K562 (cell line): Measurements from ENCODE around the gene SYT6. TPM values are rescaled to one million over a fixed set of nuclear protein-coding genes. Genes with fewer than 3 reads are reported as not detected.

Experiments used
- ATAC-seq: fragments of 200-7000 bp; cut with Tn5 transposase; 3 replicates; pipeline ENCODE4 v1.9.1; 2020; ENCODE audit warnings: moderate library complexity
- BruUV-seq: library from RNA; stranded (reverse); fragments of 400-500 nt; replicated peaks from 2 replicates; lab custom pipeline; 2021; lab: Mats Ljungman, UMichigan
- CTCF ChIA-PET: fragments of 300-600 bp; formaldehyde crosslinking; extraction: SDS; loops from one replicate; lab custom pipeline; 2021; ENCODE audit warnings: low intra/inter-chr PET ratio; lab: Yijun Ruan, JAX
- POLR2A ChIA-PET: fragments of 300-600, 350-650 bp; sonication (Branson Sonifier 250); formaldehyde crosslinking; extraction: SDS; loops from one replicate; lab custom pipeline; 2021; ENCODE audit warnings: antibody characterized with exemption, inconsistent platforms; lab: Yijun Ruan, JAX
- DNase-seq, 4 experiments: peaks; one replicate each; pipeline versions ENCODE4 v3.0.0 to v3.0.0-alpha.2; 2011 to 2018; ENCODE audit warnings: low spot score in 3 of 4, mixed read lengths in 3 of 4; ENCODE audit errors: extremely low read depth in 1 of 4
- FAIRE-seq: peaks from 2 replicates; lab custom pipeline; 2011; peaks lifted over from hg19 to GRCh38; lab: Jason Lieb, UNC
- H2AFZ ChIP-seq: 2 replicates; pipeline ENCODE4 v1.6.0; 2011; ENCODE audit warnings: low read depth, low read length, control low read depth, inconsistent platforms
- H3K27ac ChIP-seq: fragments of 200-600 bp; 3 replicates; pipeline ENCODE4 v1.8.0; 2011; ENCODE audit warnings: low read depth, mild to moderate bottlenecking, control low read depth, inconsistent platforms, low read length, moderate library complexity, mixed read lengths; ENCODE audit errors: extremely low read depth
- H3K27me3 ChIP-seq, 2 experiments: fragments of 300-600 bp in 1 of 2; 2 replicates in 1 of 2; 3 replicates in 1 of 2; pipeline versions ENCODE4 v1.6.0 to v1.8.0; 2011; ENCODE audit warnings: inconsistent platforms in 2 of 2, low read length in 2 of 2, mild to moderate bottlenecking in 1 of 2, mixed read lengths in 1 of 2, moderate library complexity in 1 of 2; ENCODE audit not compliant: control insufficient read depth in 2 of 2, insufficient read depth in 2 of 2
- H3K36me3 ChIP-seq: fragments of 300-600 bp; 3 replicates; pipeline ENCODE4 v1.8.0; 2011; ENCODE audit warnings: mild to moderate bottlenecking, low read length, inconsistent platforms; ENCODE audit not compliant: control insufficient read depth, insufficient read depth
- H3K4me1 ChIP-seq, 2 experiments: fragments of 200-600 bp in 1 of 2; replicated peaks in 1 of 2; 2 replicates in 1 of 2; 3 replicates in 1 of 2; pipeline versions ENCODE4 v1.5.1 to v1.8.0; 2011; ENCODE audit warnings: inconsistent platforms in 2 of 2, low read length in 2 of 2, mild to moderate bottlenecking in 1 of 2, mixed read lengths in 1 of 2, moderate library complexity in 1 of 2; ENCODE audit not compliant: control insufficient read depth in 2 of 2, insufficient read depth in 2 of 2
- H3K4me2 ChIP-seq: 2 replicates; pipeline ENCODE4 v1.6.1; 2011; ENCODE audit warnings: low read length, control low read depth, inconsistent platforms, mixed read lengths; ENCODE audit not compliant: insufficient read depth
- H3K4me3 ChIP-seq: fragments of 200-600 bp; sonication (generic), shearing (Covaris generic); 2 replicates; pipeline ENCODE4 v1.5.1; 2016; ENCODE audit warnings: control low read depth, inconsistent platforms
- H3K79me2 ChIP-seq: fragments of 200-600 bp; 3 replicates; pipeline ENCODE4 v1.8.0; 2011; ENCODE audit warnings: low read length, inconsistent platforms; ENCODE audit not compliant: control insufficient read depth, insufficient read depth
- H3K9ac ChIP-seq, 2 experiments: 2 replicates each; pipeline versions ENCODE4 v1.6.0 to v1.6.1; 2011; ENCODE audit warnings: low read depth in 2 of 2, low read length in 2 of 2, control low read depth in 1 of 2, inconsistent platforms in 1 of 2, mild to moderate bottlenecking in 1 of 2, mixed read lengths in 1 of 2; ENCODE audit not compliant: insufficient read depth in 1 of 2
- H3K9me1 ChIP-seq: one replicate; pipeline ENCODE4 v1.6.0; 2011; ENCODE audit warnings: inconsistent platforms, mild to moderate bottlenecking, low read length, moderate library complexity; ENCODE audit not compliant: control insufficient read depth, insufficient read depth
- H3K9me3 ChIP-seq: replicated peaks from 2 replicates; pipeline ENCODE4 v1.5.1; 2011; ENCODE audit warnings: low read depth, low read length, inconsistent platforms; ENCODE audit not compliant: control insufficient read depth, insufficient read depth
- H4K20me1 ChIP-seq: replicated peaks from 2 replicates; pipeline ENCODE4 v1.6.1; 2011; ENCODE audit warnings: low read length, inconsistent platforms, mixed read lengths; ENCODE audit not compliant: control insufficient read depth, insufficient read depth
- CHCHD3 ChIP-seq: fragments of 250-450 bp; sonication (Bioruptor Pico); IDR thresholded peaks from 2 replicates; pipeline ENCODE4 v2.1.2; 2022; ENCODE audit warnings: mild to moderate bottlenecking
- MED1 ChIP-seq: sonication (generic); formaldehyde crosslinking; IDR thresholded peaks from 2 replicates; pipeline ENCODE4 v1.8.1; 2023; ENCODE audit warnings: missing genetic modification reagents, borderline replicate concordance
- ZNF431 ChIP-seq: sonication (generic); formaldehyde crosslinking; IDR thresholded peaks from 2 replicates; pipeline ENCODE4 v1.8.0; 2022; ENCODE audit warnings: mild to moderate bottlenecking, missing genetic modification reagents
- ZNF639 ChIP-seq, 2 experiments: fragments of 200-800 bp in 1 of 2; sonication (Bioruptor generic) in 1 of 2; sonication (generic) in 1 of 2; formaldehyde crosslinking in 1 of 2; IDR thresholded peaks in 1 of 2; conservative IDR thresholded peaks in 1 of 2; 2 replicates each; pipeline versions ENCODE4 v1.5.0 to v1.6.1; 2016 to 2020; ENCODE audit warnings: missing compliant biosample characterization in 1 of 2, missing genetic modification characterization in 1 of 2, missing genetic modification reagents in 1 of 2
- WGBS: fragments of 100-300 bp; shearing (Covaris generic); methylation state at CpG from one replicate; pipeline ENCODE4 v1.1.6; 2016; ENCODE audit warnings: low coverage, mixed read lengths; ENCODE audit not compliant: insufficient coverage; ENCODE audit errors: missing lambda C conversion rate; 5-methylcytosine and 5-hydroxymethylcytosine counted together
- in situ Hi-C: fragments of 300-500 bp; cut with MboI; formaldehyde crosslinking; loops from 4 replicates; pipeline ENCODE4 v1.15.0; 2018; ENCODE audit warnings: inconsistent platforms, mixed read lengths
- intact Hi-C: fragments of 100-400 bp; cut with micrococcal nuclease; formaldehyde crosslinking; loops from 2 replicates; pipeline ENCODE4 v1.14.2; 2022
- polyA plus RNA-seq, 8 experiments: library from polyadenylated mRNA; depleted of rRNA in 4 of 8; stranded (reverse) in 5 of 8; unstranded in 3 of 8; fragments of >200 nt; fragmentation: Nextera tagmentation in 2 of 8; fragmentation: Illumina TruSeq in 1 of 8; extraction: Ambion mirVana in 2 of 8; extraction: Trizol in 1 of 8; gene quantifications; 2 replicates each; pipeline versions ENCODE4 v1.2.1 to v1.2.3, GENCODE V29; 2011 to 2014; ENCODE audit warnings: inconsistent platforms in 1 of 8, missing spikeins in 1 of 8
- total RNA-seq, 7 experiments: library from RNA; depleted of rRNA in 6 of 7; stranded (reverse); fragments of >200 nt in 6 of 7; fragmentation: Illumina TruSeq in 2 of 7; extraction: Trizol in 2 of 7; gene quantifications; 2 replicates each; pipeline versions ENCODE4 v1.2.1 to v1.2.3, GENCODE V29; 2011 to 2021; ENCODE audit warnings: low replicate concordance in 1 of 7

SYT6 gene
- total and polyA plus RNA-seq, 9 of the 15 experiments (the other 6 are each of a cell fraction or from before 2014, with no cell fraction given): 0.06 TPM; not detected in 8

GRCh38 chr1:114076308-114076707 lies 77.4 kb downstream of the SYT6 start:
- CTCF ChIA-PET: no interaction called here
- Histone ChIP-seq H4K20me1 (no peaks in the 10 kb centered on the region), H3K4me2 (no peak overlapping the region), H3K9ac (no peak overlapping the region), H3K4me1 (peaks cover 13 to 29% of the 10 kb centered on the region in 2 experiments; a peak in 4 of 5 replicates), H3K4me3 (no peak overlapping the region), H3K9me1 (no peaks in the 10 kb centered on the region), H3K27ac (no peak overlapping the region), H3K79me2 (no peaks in the 10 kb centered on the region), H2AFZ (peak overlapping the region; percentile 15; the same call in 1 of the 2 replicates), H3K27me3 (peaks cover 0 to 6% of the 10 kb centered on the region in 2 experiments; a peak in 1 of 5 replicates), H3K36me3 (no peaks in the 10 kb centered on the region), H3K9me3 (no peaks in the 10 kb centered on the region; the same call in 1 of the 2 replicates)
- POLR2A ChIA-PET: interaction anchor here (0.6 kb wide), 1 partner anchor 101 kb away, joined by 3 read pairs; no protein-coding TSS in a partner anchor
- in situ Hi-C loops: no loop called here
- ATAC-seq (no peak), FAIRE-seq (no peak), DNase-seq (no peak)
- no TSS peak for BruUV-seq
- intact Hi-C loops: no loop called here
- TF ChIP-seq ZNF639 (CRISPR knock-in tag; conservative IDR thresholded peaks at IDR 0.05 in 1 of 2, IDR thresholded peaks at IDR 0.05 in 1 of 2) (no peak), ZNF431 (CRISPR knock-in tag) (no peak), CHCHD3 (CRISPR knock-in tag) (no peak), MED1 (no peak)
- WGBS: 17% methylated on average over 4 of the region's 4 CpGs
